Right hindlimb (tissue), 1 donor: ENCODE data around the gene PEX26.
A peak's percentile ranks its signal among the peaks of the same experiment; 100 is the strongest.
"Not testable (repeated sequence)": the region's sequence is repeated elsewhere in the genome, so short reads cannot be mapped to it uniquely, and the experiment has no call there.

Source experiments
- DNase-seq: peaks from one replicate; pipeline ENCODE4 v3.0.0-alpha.2; 2018

Gene PEX26

GRCh38 chr22:18077639-18078328, at the start of gene PEX26:
Gene PEX26, plus strand, starts transcription at chr22:18077990. Its CDS starts 387 bp downstream, at chr22:18078377.
- DNase-seq = peak; percentile 97

GRCh38 chr22:18028817-18029527, 48.8 kb upstream of the PEX26 start:
- no peak for DNase-seq

- DNase-seq = no peak
These were observed 48.0 kb upstream of the PEX26 start for GRCh38 chr22:18029686-18030267.

- no peak for DNase-seq
These were observed 45.9 kb upstream of the PEX26 start for GRCh38 chr22:18031695-18032454.

- DNase-seq = no peak
These were observed 45.2 kb upstream of the PEX26 start for GRCh38 chr22:18032455-18033101.

- DNase-seq = no peak
These were observed 44.4 kb upstream of the PEX26 start for GRCh38 chr22:18033204-18033998.

GRCh38 chr22:18034076-18034475, 43.7 kb upstream of the PEX26 start:
- DNase-seq = no peak

GRCh38 chr22:18035751-18036150, 42.0 kb upstream of the PEX26 start:
- no peak for DNase-seq

GRCh38 chr22:18040898-18041297, 36.9 kb upstream of the PEX26 start:
- not testable (repeated sequence) for DNase-seq

- DNase-seq = no peak
These were observed 35.1 kb upstream of the PEX26 start for GRCh38 chr22:18042685-18043084.

GRCh38 chr22:18044548-18045271, 33.1 kb upstream of the PEX26 start:
- peak; percentile 58 for DNase-seq

- DNase-seq = no peak
These were observed 32.0 kb upstream of the PEX26 start for GRCh38 chr22:18045794-18046193.

- no peak for DNase-seq
These were observed 29.7 kb upstream of the PEX26 start for GRCh38 chr22:18048041-18048440.

- no peak for DNase-seq
These were observed 29.3 kb upstream of the PEX26 start for GRCh38 chr22:18048441-18048898.

- no peak for DNase-seq
These were observed 27.7 kb upstream of the PEX26 start for GRCh38 chr22:18050065-18050464.

GRCh38 chr22:18051113-18051512, 26.7 kb upstream of the PEX26 start:
- DNase-seq = not testable (repeated sequence)

GRCh38 chr22:18053216-18053946, 24.4 kb upstream of the PEX26 start:
- DNase-seq = not testable (repeated sequence)

GRCh38 chr22:18055619-18056160, 22.1 kb upstream of the PEX26 start:
- no peak for DNase-seq

GRCh38 chr22:18056161-18056666, 21.6 kb upstream of the PEX26 start:
- DNase-seq = no peak
